HEK293T (cell line): Measurements from ENCODE around the gene HOXC5.

Source experiments
- CTCF ChIA-PET: fragments of 350-600 bp; formaldehyde crosslinking; extraction: SDS; loops from one replicate; lab custom pipeline; 2021; ENCODE audit warnings: antibody characterized with exemption, inconsistent platforms; lab: Yijun Ruan, JAX
- POLR2A ChIA-PET: fragments of 350-600 bp; formaldehyde crosslinking; extraction: SDS; loops from one replicate; lab custom pipeline; 2020; ENCODE audit warnings: antibody characterized with exemption, inconsistent platforms; lab: Yijun Ruan, JAX
- DNase-seq: peaks from one replicate; pipeline ENCODE4 v3.0.0; 2012; ENCODE audit warnings: mixed read lengths; ENCODE audit errors: extremely low spot score
- ARNT ChIP-seq: fragments of 450-650 bp; IDR thresholded peaks from 2 replicates; pipeline ENCODE4 v1.6.1; 2017; ENCODE audit warnings: mild to moderate bottlenecking
- BHLHE40 ChIP-seq: fragments of 450-650 bp; IDR thresholded peaks from 2 replicates; pipeline ENCODE4 v1.6.1; 2016; ENCODE audit warnings: mild to moderate bottlenecking, moderate library complexity, borderline replicate concordance
- CTBP1 ChIP-seq: fragments of 450-650 bp; IDR thresholded peaks from 2 replicates; pipeline ENCODE4 v1.6.1; 2016; ENCODE audit warnings: borderline replicate concordance
- ELF4 ChIP-seq: fragments of 450-650 bp; IDR thresholded peaks from 2 replicates; pipeline ENCODE4 v1.6.1; 2017; ENCODE audit warnings: antibody characterized with exemption
- FOXA1 ChIP-seq: fragments of 450-650 bp; IDR thresholded peaks from 2 replicates; pipeline ENCODE4 v1.6.1; 2016; ENCODE audit warnings: mild to moderate bottlenecking
- FOXK2 ChIP-seq: fragments of 450-650 bp; IDR thresholded peaks from 2 replicates; pipeline ENCODE4 v1.6.1; 2016; ENCODE audit warnings: mild to moderate bottlenecking
- FOXM1 ChIP-seq: fragments of 450-650 bp; IDR thresholded peaks from 2 replicates; pipeline ENCODE4 v1.6.1; 2017; ENCODE audit warnings: mild to moderate bottlenecking, borderline replicate concordance
- HDGF ChIP-seq: fragments of 450-650 bp; IDR thresholded peaks from 2 replicates; pipeline ENCODE4 v1.6.1; 2017; ENCODE audit warnings: antibody characterized with exemption, borderline replicate concordance
- L3MBTL2 ChIP-seq: fragments of 450-650 bp; conservative IDR thresholded peaks from 2 replicates; pipeline ENCODE4 v1.6.1; 2016; ENCODE audit warnings: mild to moderate bottlenecking
- LEF1 ChIP-seq: fragments of 450-650 bp; IDR thresholded peaks from 2 replicates; pipeline ENCODE4 v1.6.1; 2017; ENCODE audit warnings: mild to moderate bottlenecking, borderline replicate concordance
- NFRKB ChIP-seq: fragments of 450-650 bp; IDR thresholded peaks from 2 replicates; pipeline ENCODE4 v1.6.1; 2016; ENCODE audit warnings: mild to moderate bottlenecking, moderate library complexity
- SP1 ChIP-seq: fragments of 450-650 bp; IDR thresholded peaks from 2 replicates; pipeline ENCODE4 v1.6.1; 2017
- SUZ12 ChIP-seq: fragments of 450-650 bp; IDR thresholded peaks from 2 replicates; pipeline ENCODE4 v1.6.1; 2016; ENCODE audit warnings: mild to moderate bottlenecking
- TARDBP ChIP-seq: fragments of 450-650 bp; IDR thresholded peaks from 2 replicates; pipeline ENCODE4 v1.6.1; 2016
- ZNF384 ChIP-seq: fragments of 450-650 bp; IDR thresholded peaks from 2 replicates; pipeline ENCODE4 v1.6.1; 2016
- TF ChIP-seq, protein P1 (sequence below): fragments of 450-650 bp; IDR thresholded peaks from 2 replicates; pipeline ENCODE4 v1.6.1; 2016

Gene HOXC5

DNA sequence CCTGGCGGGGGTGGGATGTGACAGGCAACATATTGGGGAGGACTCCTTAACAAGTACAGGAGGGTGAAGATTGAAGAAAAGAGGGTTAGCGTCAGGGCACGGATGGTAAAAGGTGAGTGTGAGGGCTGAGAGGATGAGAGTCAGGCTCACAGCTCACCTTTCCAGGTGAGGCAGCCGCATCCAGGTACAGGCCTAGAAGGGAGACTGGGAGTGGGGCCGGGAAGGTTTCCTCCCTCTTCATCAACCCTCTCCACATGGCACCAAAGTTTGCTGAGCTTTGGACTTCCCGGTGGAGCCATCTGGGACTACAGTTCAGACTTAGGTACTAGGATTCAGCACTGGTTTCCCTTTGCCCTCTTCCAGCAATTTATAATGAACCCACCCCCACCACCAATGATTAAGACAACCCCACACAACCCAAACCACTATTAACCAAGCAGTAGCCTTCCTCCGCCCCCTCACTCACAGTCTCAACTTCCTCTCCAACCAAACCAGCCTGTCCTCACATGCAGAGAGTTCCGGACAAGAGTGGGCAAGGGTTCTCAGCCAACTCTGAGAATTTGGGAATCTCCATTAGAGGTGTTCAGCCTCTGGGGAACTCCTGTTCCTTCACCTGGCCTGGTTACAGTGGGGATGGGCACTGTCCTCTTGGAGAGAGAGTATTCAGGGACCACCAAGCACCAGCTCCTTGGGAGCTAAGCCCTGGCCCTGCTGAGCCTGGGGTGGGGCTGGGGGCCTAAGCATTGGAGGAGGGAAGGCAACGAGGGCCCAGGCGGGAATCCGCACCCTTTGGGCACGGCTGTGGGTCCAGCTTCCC, 18.4 kb downstream of the HOXC5 start:
- POLR2A ChIA-PET: interaction anchor here (0.6 to 5.6 kb wide), 7 partner anchors 12 to 270 kb away, joined by 3 to 117 read pairs (median 3); partner anchors contain the start of gene HOXC5
- no peak for TF ChIP-seq SP1
- TF ChIP-seq FOXA1: no peak
- no peak for TF ChIP-seq ELF4
- no peak for TF ChIP-seq TARDBP
- TF ChIP-seq FOXM1: no peak
- CTCF ChIA-PET: interaction anchor here (0.7 to 2.4 kb wide), 6 partner anchors 10 to 125 kb away, joined by 3 to 7 read pairs (median 4); no protein-coding TSS in a partner anchor
- DNase-seq: no peak

DNA sequence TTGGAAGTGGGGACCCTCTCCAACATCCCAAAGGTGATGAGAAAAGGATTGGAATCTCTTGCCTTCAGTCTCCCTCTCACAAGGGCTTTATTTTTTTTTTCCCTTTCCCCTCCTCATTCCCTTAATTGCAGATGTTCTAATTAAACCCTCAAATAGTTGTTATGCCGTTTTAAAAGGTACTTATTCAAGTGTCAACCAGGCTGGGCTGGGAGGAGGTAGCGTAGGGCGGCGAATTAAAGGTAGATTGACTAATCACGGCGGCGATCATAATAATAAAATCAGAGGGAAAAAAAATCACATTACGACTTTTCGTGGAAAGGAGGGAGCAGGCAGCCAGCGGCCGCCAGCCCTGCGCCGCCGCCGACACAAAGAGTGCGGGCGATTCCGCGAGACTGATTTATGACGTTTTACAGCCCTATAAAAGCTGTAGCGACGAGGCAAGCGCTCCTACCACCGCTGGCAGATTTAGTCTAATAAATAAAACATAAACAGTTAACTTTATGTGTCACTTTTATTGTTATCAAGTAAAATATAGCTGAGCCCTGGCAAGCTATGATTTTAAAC, 19.1 kb downstream of the HOXC5 start:
- POLR2A ChIA-PET: interaction anchor here (0.6 to 5.6 kb wide), 12 partner anchors 12 to 269 kb away, joined by 3 to 117 read pairs (median 4); partner anchors contain the start of gene HOXC5
- CTCF ChIA-PET: interaction anchor here (1.1 to 2.4 kb wide), 7 partner anchors 11 to 137 kb away, joined by 3 to 13 read pairs (median 4); partner anchors contain the start of genes HOXC5 and SMUG1
- peak; percentile 85 for DNase-seq
- TF ChIP-seq FOXM1 (peak; percentile 86; the same call in 1 of the 2 replicates), LEF1 (peak; percentile 90), FOXA1 (no peak), ARNT (peak; percentile 92), L3MBTL2 (no peak), CTBP1 (peak; percentile 100), ZNF384 (peak; percentile 93)
- TF ChIP-seq, protein P1, sequence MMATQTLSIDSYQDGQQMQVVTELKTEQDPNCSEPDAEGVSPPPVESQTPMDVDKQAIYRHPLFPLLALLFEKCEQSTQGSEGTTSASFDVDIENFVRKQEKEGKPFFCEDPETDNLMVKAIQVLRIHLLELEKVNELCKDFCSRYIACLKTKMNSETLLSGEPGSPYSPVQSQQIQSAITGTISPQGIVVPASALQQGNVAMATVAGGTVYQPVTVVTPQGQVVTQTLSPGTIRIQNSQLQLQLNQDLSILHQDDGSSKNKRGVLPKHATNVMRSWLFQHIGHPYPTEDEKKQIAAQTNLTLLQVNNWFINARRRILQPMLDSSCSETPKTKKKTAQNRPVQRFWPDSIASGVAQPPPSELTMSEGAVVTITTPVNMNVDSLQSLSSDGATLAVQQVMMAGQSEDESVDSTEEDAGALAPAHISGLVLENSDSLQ: peak; percentile 97

DNA sequence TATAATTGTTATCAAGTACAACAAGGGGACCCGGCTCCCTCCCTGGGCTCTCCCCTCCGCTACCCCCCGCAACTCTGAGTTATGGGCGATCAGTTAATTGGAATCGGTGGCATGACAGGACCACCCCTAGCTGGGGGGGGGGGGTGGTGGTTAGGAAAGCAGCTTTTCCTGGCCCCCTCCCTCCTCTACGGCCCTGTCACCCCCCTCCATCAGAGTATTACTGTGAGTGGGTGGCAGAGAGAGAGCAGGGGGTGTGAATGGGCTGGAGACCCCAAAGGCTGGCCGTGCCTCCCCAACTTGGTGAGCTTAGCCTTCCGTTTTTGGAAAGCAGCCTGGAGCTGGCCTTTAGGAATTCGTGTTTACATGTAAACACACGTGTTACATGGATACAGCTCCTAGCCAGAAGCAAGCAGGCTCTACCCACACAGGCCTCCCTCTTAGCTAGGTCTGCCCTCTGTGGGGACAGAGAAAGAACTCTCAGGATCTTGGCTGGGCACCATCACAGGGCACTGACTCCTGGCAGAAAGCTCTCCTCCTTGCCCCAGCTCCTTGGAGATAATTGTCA, 19.7 kb downstream of the HOXC5 start:
- DNase-seq: peak; percentile 41
- POLR2A ChIA-PET: interaction anchor here (0.9 to 5.6 kb wide), 12 partner anchors 13 to 227 kb away, joined by 3 to 117 read pairs (median 4); partner anchors contain the start of gene HOXC5
- no peak for TF ChIP-seq HDGF
- no peak for TF ChIP-seq FOXA1
- no peak for TF ChIP-seq SP1
- no peak for TF ChIP-seq NFRKB
- no peak for TF ChIP-seq L3MBTL2
- no peak for TF ChIP-seq CTBP1
- TF ChIP-seq SUZ12: no peak
- no peak for TF ChIP-seq FOXM1
- no peak for TF ChIP-seq BHLHE40
- TF ChIP-seq ELF4: no peak
- TF ChIP-seq FOXK2: no peak
- CTCF ChIA-PET: interaction anchor here (0.7 to 2.4 kb wide), 11 partner anchors 12 to 149 kb away, joined by 3 to 13 read pairs (median 4); partner anchors contain the start of genes HOXC10, HOXC5 and SMUG1

DNA sequence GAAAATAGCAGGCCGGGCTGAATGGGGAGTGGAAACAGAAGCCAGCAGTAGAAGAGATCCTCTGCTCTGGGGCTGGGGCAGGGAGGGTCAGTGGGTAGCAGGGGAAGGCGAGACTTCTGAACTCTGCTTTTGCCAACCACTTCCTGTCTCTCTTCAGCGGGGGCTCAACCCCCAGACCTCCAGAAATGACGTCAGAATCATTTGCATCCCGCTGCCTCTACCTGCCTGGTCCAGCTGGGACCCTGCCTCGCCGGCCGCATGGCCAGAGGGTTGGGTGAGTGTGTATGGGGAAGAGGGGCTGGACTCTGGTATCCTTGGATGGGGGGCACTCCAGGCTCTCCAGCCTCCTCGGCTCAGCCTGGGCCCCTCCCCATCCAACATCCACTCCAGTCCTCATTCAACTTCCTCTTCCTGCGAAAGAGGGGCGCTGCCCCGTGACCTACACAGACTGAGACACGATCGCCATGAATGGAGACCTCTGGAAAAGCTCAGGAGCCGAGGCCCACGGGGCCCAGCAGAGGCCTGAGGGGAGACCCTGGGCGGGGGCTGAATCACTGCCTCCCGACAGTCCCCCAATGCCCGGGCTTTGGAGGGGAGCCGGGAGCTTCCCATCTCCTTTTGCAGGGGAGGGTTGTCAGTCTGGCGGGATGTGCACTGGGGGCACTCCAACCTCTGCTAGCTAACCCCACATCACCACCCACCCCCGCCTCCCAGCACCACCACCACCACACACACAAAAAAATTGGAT, 20.3 kb downstream of the HOXC5 start:
- ChIA-PET CTCF (interaction anchor here (0.7 to 2.4 kb wide), 12 partner anchors 12 to 148 kb away, joined by 3 to 13 read pairs (median 5); partner anchors contain the start of genes HOXC10, HOXC5 and SMUG1), POLR2A (interaction anchor here (1.0 to 5.6 kb wide), 16 partner anchors 13 to 143 kb away, joined by 3 to 117 read pairs (median 4); partner anchors contain the start of gene HOXC5)
- TF ChIP-seq LEF1: no peak
- no peak for TF ChIP-seq L3MBTL2
- no peak for TF ChIP-seq ELF4
- no peak for TF ChIP-seq CTBP1
- TF ChIP-seq BHLHE40: no peak
- TF ChIP-seq TARDBP: no peak
- TF ChIP-seq, protein P1: no peak
- TF ChIP-seq FOXA1: no peak
- TF ChIP-seq FOXM1: no peak
- TF ChIP-seq ZNF384: no peak
- TF ChIP-seq FOXK2: no peak
- TF ChIP-seq HDGF: no peak
- TF ChIP-seq SP1: no peak
- no peak for TF ChIP-seq NFRKB
- no peak for TF ChIP-seq SUZ12
- DNase-seq: no peak

DNA sequence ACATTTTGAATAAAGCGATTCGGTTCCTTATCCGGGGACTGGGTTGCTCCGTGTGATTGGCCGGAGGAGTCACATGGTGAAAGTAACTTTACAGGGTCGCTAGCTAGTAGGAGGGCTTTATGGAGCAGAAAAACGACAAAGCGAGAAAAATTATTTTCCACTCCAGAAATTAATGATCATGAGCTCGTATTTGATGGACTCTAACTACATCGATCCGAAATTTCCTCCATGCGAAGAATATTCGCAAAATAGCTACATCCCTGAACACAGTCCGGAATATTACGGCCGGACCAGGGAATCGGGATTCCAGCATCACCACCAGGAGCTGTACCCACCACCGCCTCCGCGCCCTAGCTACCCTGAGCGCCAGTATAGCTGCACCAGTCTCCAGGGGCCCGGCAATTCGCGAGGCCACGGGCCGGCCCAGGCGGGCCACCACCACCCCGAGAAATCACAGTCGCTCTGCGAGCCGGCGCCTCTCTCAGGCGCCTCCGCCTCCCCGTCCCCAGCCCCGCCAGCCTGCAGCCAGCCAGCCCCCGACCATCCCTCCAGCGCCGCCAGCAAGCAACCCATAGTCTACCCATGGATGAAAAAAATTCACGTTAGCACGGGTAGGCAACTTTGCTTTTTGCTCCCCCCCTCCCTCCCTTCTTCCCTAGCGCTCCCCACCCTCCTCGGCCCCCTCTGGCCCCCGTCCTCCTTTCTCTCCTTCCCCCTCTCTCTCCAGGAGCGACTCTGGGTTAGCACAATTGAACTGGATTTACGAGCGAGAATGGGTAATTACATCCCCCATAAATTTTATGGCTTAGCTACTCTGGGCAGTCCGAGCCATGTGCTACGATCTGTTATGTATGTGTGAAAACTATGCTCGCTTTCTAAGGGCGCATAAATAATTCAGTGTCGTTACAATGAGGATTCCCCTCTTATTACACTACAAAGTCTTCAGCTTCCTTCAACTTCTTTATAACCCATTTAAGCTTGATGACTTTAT, 21.2 kb downstream of the HOXC5 start, which contains the start of gene HOXC4:
HOXC4 (plus strand) TSS at position 85 of the 991 bp plus-strand sequence; CDS start at position 173, 88 bp downstream.
- DNase-seq: peak; percentile 64
- POLR2A ChIA-PET: interaction anchor here (1.0 to 5.6 kb wide), 12 partner anchors 12 to 142 kb away, joined by 3 to 117 read pairs (median 4); partner anchors contain the start of genes HOXC5 and HOXC8
- no peak for TF ChIP-seq LEF1
- TF ChIP-seq SP1: no peak
- no peak for TF ChIP-seq SUZ12
- peak; percentile 15; the same call in 1 of the 2 replicates for TF ChIP-seq FOXM1
- TF ChIP-seq L3MBTL2: peak; percentile 87
- TF ChIP-seq, protein P1: peak; percentile 90
- TF ChIP-seq ELF4: no peak
- peak; percentile 95; the same call in 1 of the 2 replicates for TF ChIP-seq CTBP1
- CTCF ChIA-PET: interaction anchor here (1.1 to 2.3 kb wide), 5 partner anchors 48 to 147 kb away, joined by 3 to 8 read pairs (median 5); partner anchors contain the start of gene HOXC10
